Measurements from ENCODE around the gene ZNF845.
"Not testable (repeated sequence)": the region's sequence is repeated elsewhere in the genome, so short reads cannot be mapped to it uniquely, and the experiment has no call there.

ZNF845 gene

GRCh38 chr19:53333463-53334449 is at the start of gene ZNF845:
Gene ZNF845, plus strand, starts transcription at chr19:53333749. Its CDS starts 7,559 bp downstream, at chr19:53341308.
- peak; percentile 77 to 87 for DNase-seq (ENCODE audit: extremely low read depth in 1 of 2, low read depth in 1 of 2)

- DNase-seq (ENCODE audit: extremely low read depth in 1 of 2, low read depth in 1 of 2): no peak
Measured at GRCh38 chr19:53285087-53285486, 48.5 kb upstream of the ZNF845 start.

- no peak for DNase-seq (ENCODE audit: extremely low read depth in 1 of 2, low read depth in 1 of 2)
Measured at GRCh38 chr19:53290758-53291549, 42.6 kb upstream of the ZNF845 start.

- no peak for DNase-seq (ENCODE audit: extremely low read depth in 1 of 2, low read depth in 1 of 2)
Measured at GRCh38 chr19:53294786-53295441, 38.6 kb upstream of the ZNF845 start.

GRCh38 chr19:53301341-53301740 is 32.2 kb upstream of the ZNF845 start:
- not testable (repeated sequence) for DNase-seq (ENCODE audit: extremely low read depth in 1 of 2, low read depth in 1 of 2)

- no peak for DNase-seq (ENCODE audit: extremely low read depth in 1 of 2, low read depth in 1 of 2)
Measured at GRCh38 chr19:53308339-53308811, 25.2 kb upstream of the ZNF845 start.

GRCh38 chr19:53311044-53311443 is 22.5 kb upstream of the ZNF845 start:
- no peak for DNase-seq (ENCODE audit: extremely low read depth in 1 of 2, low read depth in 1 of 2)

GRCh38 chr19:53311897-53312296 is 21.7 kb upstream of the ZNF845 start:
- DNase-seq (ENCODE audit: extremely low read depth in 1 of 2, low read depth in 1 of 2): no peak

- no peak for DNase-seq (ENCODE audit: extremely low read depth in 1 of 2, low read depth in 1 of 2)
Measured at GRCh38 chr19:53328967-53329366, 4.6 kb upstream of the ZNF845 start.

GRCh38 chr19:53332484-53332883 is 1.1 kb upstream of the ZNF845 start:
- no peak for DNase-seq (ENCODE audit: extremely low read depth in 1 of 2, low read depth in 1 of 2)

- no peak for DNase-seq (ENCODE audit: extremely low read depth in 1 of 2, low read depth in 1 of 2)
Measured at GRCh38 chr19:53333066-53333462, 485 bp upstream of the ZNF845 start.

- not testable (repeated sequence) for DNase-seq (ENCODE audit: extremely low read depth in 1 of 2, low read depth in 1 of 2)
Measured at GRCh38 chr19:53344403-53344802, 10.9 kb downstream of the ZNF845 start.

GRCh38 chr19:53355739-53356138 is 22.2 kb downstream of the ZNF845 start:
- no peak for DNase-seq (ENCODE audit: extremely low read depth in 1 of 2, low read depth in 1 of 2)

GRCh38 chr19:53357821-53358581 is 24.5 kb downstream of the ZNF845 start:
- no peak for DNase-seq (ENCODE audit: extremely low read depth in 1 of 2, low read depth in 1 of 2)

GRCh38 chr19:53360056-53360455 is 26.5 kb downstream of the ZNF845 start:
- DNase-seq (ENCODE audit: extremely low read depth in 1 of 2, low read depth in 1 of 2): not testable (repeated sequence)

- peak; percentile 82 to 91 for DNase-seq (ENCODE audit: extremely low read depth in 1 of 2, low read depth in 1 of 2)
Measured at GRCh38 chr19:53365134-53365898, 31.8 kb downstream of the ZNF845 start, which contains the start of gene ZNF525. Gene ZNF525, plus strand, starts transcription at chr19:53365705. Its CDS starts 6,577 bp downstream, at chr19:53372282.

- peak in 1 of 2 donors; percentile 4 for DNase-seq (ENCODE audit: extremely low read depth in 1 of 2, low read depth in 1 of 2)
Measured at GRCh38 chr19:53365899-53366493, 32.4 kb downstream of the ZNF845 start.

- DNase-seq (ENCODE audit: extremely low read depth in 1 of 2, low read depth in 1 of 2): no peak
Measured at GRCh38 chr19:53372196-53372595, 38.6 kb downstream of the ZNF845 start.

- DNase-seq (ENCODE audit: extremely low read depth in 1 of 2, low read depth in 1 of 2): no peak
Measured at GRCh38 chr19:53374288-53374687, 40.7 kb downstream of the ZNF845 start.
